Adrenal gland (tissue), 12 donors: ENCODE data around the gene OR2A25. TPM values are rescaled to one million over a fixed set of nuclear protein-coding genes. Genes with fewer than 3 reads are reported as not detected.

Source experiments
- DNase-seq, 7 donors: peaks; one replicate each; pipeline ENCODE4 v3.0.0-alpha.2; 2019 to 2020
- H3K27ac ChIP-seq, 5 donors: fragments of 200-600 bp; sonication (generic) in 4 of 5; 1 replicate in 3 of 5; 2 replicates in 2 of 5; pipeline versions ENCODE4 v1.5.1 to v1.8.0; 2016 to 2020; ENCODE audit warnings: mild to moderate bottlenecking in 1 of 5
- H3K27me3 ChIP-seq: fragments of 200-600 bp; 2 replicates; pipeline ENCODE4 v1.8.0; 2021
- H3K36me3 ChIP-seq, 2 donors: fragments of 200-600 bp; replicated peaks in 1 of 2; 1 replicate in 1 of 2; 2 replicates in 1 of 2; pipeline versions ENCODE4 v1.5.1 to v1.8.0; 2018 to 2022
- H3K4me1 ChIP-seq, 2 donors: fragments of 200-600 bp; replicated peaks in 1 of 2; 1 replicate in 1 of 2; 2 replicates in 1 of 2; pipeline versions ENCODE4 v1.5.1 to v1.8.0; 2018 to 2021
- H3K4me3 ChIP-seq, 4 donors: fragments of 200-600 bp; sonication (generic) in 3 of 4; one replicate each; pipeline ENCODE4 v1.5.1; 2016 to 2018
- H3K9me3 ChIP-seq, 3 donors: fragments of 200-600 bp; sonication (generic) in 1 of 3; replicated peaks in 1 of 3; 1 replicate in 2 of 3; 2 replicates in 1 of 3; pipeline versions ENCODE4 v1.5.1 to v1.8.0; 2016 to 2021
- CTCF ChIP-seq, 6 experiments: fragments of 450-650 bp in 4 of 6; fragments of 200-600 bp in 2 of 6; sonication (generic) in 1 of 6; IDR thresholded peaks; 1 replicate in 5 of 6; 2 replicates in 1 of 6; pipeline versions ENCODE4 v1.5.1 to v1.8.0; 2016 to 2021; ENCODE audit warnings: antibody characterized with exemption in 6 of 6, mild to moderate bottlenecking in 2 of 6, moderate library complexity in 1 of 6
- POLR2A ChIP-seq, 2 donors: fragments of 450-650 bp; IDR thresholded peaks; one replicate each; pipeline ENCODE4 v1.6.1; 2017; ENCODE audit warnings: antibody characterized with exemption in 2 of 2, mild to moderate bottlenecking in 2 of 2, moderate library complexity in 1 of 2
- WGBS, 4 donors: extraction: QIAGEN DNeasy Blood & Tissue Kit in 2 of 4; methylation state at CpG; one replicate each; pipeline versions ENCODE4 v1.1.5 to v1.1.7; 2013 to 2017; 5-methylcytosine and 5-hydroxymethylcytosine counted together
- intact Hi-C, 2 donors: fragments of 100-400 bp; cut with DNase I; formaldehyde crosslinking; loops; one replicate each; pipeline versions ENCODE4 v1.14.1 to v1.15.0; 2022 to 2023
- polyA plus RNA-seq, 3 donors: library from polyadenylated mRNA; stranded (reverse); fragments of 200-250 nt in 2 of 3; fragments of 350-450 nt in 1 of 3; fragmentation: Illumina TruSeq in 1 of 3; extraction: RNeasy Lipid Tissue Mini Kit (QIAGEN cat#74804) in 1 of 3; gene quantifications; one replicate each; pipeline ENCODE4 v1.2.3, GENCODE V29; 2013 to 2014
- total RNA-seq, 9 donors: library from RNA; depleted of rRNA in 4 of 9; stranded (reverse); fragments of >200 nt in 4 of 9; fragments of 120-200 nt in 1 of 9; fragmentation: NEBNext Ultra II Directional in 1 of 9; extraction: Animal tissue kit (Norgen Biotek cat#: 25700) in 1 of 9; gene quantifications; one replicate each; pipeline versions ENCODE4 v1.1.0 to v1.2.4, GENCODE V29; 2013 to 2023
- donor health status: healthy with polysubstance abuse.
- donor health status: Bipolar disorder and iron deficiency.
- donor health status: DM: yes; HTN: yes; CAD: no.
- donor health status: DM: no; HTN: no; CAD: no.
- donor health status: DM: no; HTN: no; CAD: no.
- donor health status: DM: yes; HTN: yes; CAD: no.

The OR2A25 gene
- total and polyA plus RNA-seq, 12 donors = not detected

DNA sequence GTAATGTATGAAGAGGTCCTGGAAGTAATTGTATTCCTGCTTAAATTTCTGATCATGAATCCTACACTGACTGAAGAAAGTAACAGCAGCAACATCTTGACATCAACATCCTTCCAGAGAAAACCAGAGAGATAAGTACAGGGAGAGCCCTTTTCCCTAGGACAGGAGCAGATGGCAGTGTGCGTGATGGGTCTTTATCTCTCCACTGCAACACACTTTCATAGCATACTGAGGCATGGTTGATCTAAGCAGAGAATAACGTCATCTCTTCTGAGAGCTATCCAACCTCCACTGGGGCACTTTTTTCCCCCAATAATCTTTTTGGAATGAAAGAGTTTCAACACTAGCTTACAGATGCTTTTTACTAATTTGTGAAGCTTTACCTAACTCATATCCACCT is 342 bp downstream of the OR2A25 start:
- DNase-seq = no peak
- 52 to 66% (median 64%) methylated on average over 2 of the region's 2 CpGs for WGBS, 4 donors
- intact Hi-C loops = no loop called here
- no peaks in the 10 kb centered on the region for H3K9me3 ChIP-seq
- no peak overlapping the region for H3K27ac ChIP-seq
- no peaks in the 10 kb centered on the region for H3K4me1 ChIP-seq
- H3K4me3 ChIP-seq = no peak overlapping the region
- TF ChIP-seq POLR2A (IDR thresholded peaks at IDR 0.05) (no peak), CTCF (IDR thresholded peaks at IDR 0.05) (no peak)
- H3K36me3 ChIP-seq = no peaks in the 10 kb centered on the region
- peaks cover 4% of the 10 kb centered on the region for H3K27me3 ChIP-seq

GRCh38 chr7:144074374-144074773 is 4.8 kb downstream of the OR2A25 start:
- Histone ChIP-seq H3K36me3 (no peaks in the 10 kb centered on the region), H3K27ac (no peak overlapping the region), H3K27me3 (no peaks in the 10 kb centered on the region), H3K9me3 (no peaks in the 10 kb centered on the region), H3K4me3 (no peak overlapping the region), H3K4me1 (no peaks in the 10 kb centered on the region)
- WGBS, 4 donors = 86 to 92% (median 88%) methylated on average over 8 of the region's 8 CpGs
- TF ChIP-seq CTCF (IDR thresholded peaks at IDR 0.05) = no peak
- intact Hi-C loops = no loop called here
- no peak for DNase-seq

- Histone ChIP-seq H3K27ac (no peak within 1 kb of the TSS), H3K36me3 (no peaks in the 10 kb centered on the region), H3K4me3 (no peak within 1 kb of the TSS), H3K9me3 (no peaks in the 10 kb centered on the region), H3K27me3 (peaks cover 4% of the 10 kb centered on the region), H3K4me1 (no peaks in the 10 kb centered on the region)
- intact Hi-C loops = no loop called here
- 74 to 88% (median 87%) methylated on average over 2 of the region's 2 CpGs for WGBS, 4 donors
- no peak for DNase-seq
- TF ChIP-seq CTCF (IDR thresholded peaks at IDR 0.05) = no peak
- no peak for TF ChIP-seq POLR2A (IDR thresholded peaks at IDR 0.05)
Measured at GRCh38 chr7:144085978-144086377, 16.4 kb downstream of the OR2A25 start, which contains the start of gene OR2A12. OR2A12 (plus strand) TSS chr7:144086278; CDS start chr7:144095108, 8,830 bp downstream.

- no peaks in the 10 kb centered on the region for H3K9me3 ChIP-seq
- no peaks in the 10 kb centered on the region for H3K4me1 ChIP-seq
- WGBS, 4 donors = 57 to 68% (median 63%) methylated on average over 4 of the region's 4 CpGs
Measured at GRCh38 chr7:144086730-144087129, 17.1 kb downstream of the OR2A25 start.

More at GRCh38 chr7:144086730-144087129, 17.1 kb downstream of the OR2A25 start:
- H3K27me3 ChIP-seq = peaks cover 4% of the 10 kb centered on the region
- H3K36me3 ChIP-seq = no peaks in the 10 kb centered on the region
- H3K4me3 ChIP-seq = no peak overlapping the region
- no peak for DNase-seq
- TF ChIP-seq CTCF (IDR thresholded peaks at IDR 0.05) = no peak
- TF ChIP-seq POLR2A (IDR thresholded peaks at IDR 0.05) = no peak
- intact Hi-C loops = no loop called here
- no peak overlapping the region for H3K27ac ChIP-seq
